ENCODE measurements around the gene TRAF2.

DNA sequence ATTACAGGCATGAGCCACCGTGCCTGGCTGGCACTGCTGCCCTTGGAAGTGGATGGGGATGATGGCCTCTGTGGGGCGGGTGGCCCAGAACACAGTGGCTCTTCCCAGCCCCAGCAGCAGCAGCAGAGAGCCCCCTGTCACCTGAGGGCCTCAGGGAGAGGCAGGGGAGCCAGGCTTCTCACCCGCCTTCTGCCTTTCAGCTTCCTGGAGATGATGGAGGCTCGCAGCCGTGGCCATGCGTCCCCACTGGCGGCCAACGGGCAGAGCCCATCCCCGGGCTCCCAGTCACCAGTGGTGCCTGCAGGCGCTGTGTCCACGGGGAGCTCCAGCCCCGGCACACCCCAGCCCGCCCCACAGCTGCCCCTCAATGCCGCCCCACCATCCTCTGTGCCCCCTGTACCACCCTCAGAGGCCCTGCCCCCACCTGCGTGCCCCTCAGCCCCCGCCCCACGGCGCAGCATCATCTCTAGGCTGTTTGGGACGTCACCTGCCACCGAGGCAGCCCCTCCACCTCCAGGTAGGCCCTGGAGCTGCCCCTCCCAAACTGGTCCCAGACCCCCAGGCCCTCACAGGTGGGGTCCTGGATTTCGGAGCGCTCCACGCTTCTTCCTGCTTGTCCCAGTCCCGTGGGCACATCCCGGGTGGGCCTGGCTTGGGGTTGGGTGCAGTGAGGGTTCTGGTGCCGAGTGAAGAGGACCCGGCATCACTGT, 49.0 kb upstream of the TRAF2 start:
- TF ChIP-seq KDM1A (IDR thresholded peaks at IDR 0.05; ENCODE audit: borderline replicate concordance, low read length), result no peak
- TF ChIP-seq TAF1 (IDR thresholded peaks at IDR 0.05; ENCODE audit: low read depth, low read length), result no peak
- no peak for TF ChIP-seq BCL11A (IDR thresholded peaks at IDR 0.05; ENCODE audit: low read depth in 2 of 2, low read length in 2 of 2)
- TF ChIP-seq RNF2 (IDR thresholded peaks at IDR 0.05; ENCODE audit: borderline replicate concordance, low read depth, low read length, missing control alignments, poor library complexity, severe bottlenecking), result no peak
- TF ChIP-seq CHD7 (IDR thresholded peaks at IDR 0.05; ENCODE audit: insufficient replicate concordance, low read length), result no peak
- TF ChIP-seq RAD21 (IDR thresholded peaks at IDR 0.05 in 1 of 2, conservative IDR thresholded peaks at IDR 0.05 in 1 of 2; ENCODE audit: low read depth in 2 of 2, low read length in 2 of 2), result no peak
- no peak for TF ChIP-seq CTCF (IDR thresholded peaks at IDR 0.05; ENCODE audit: control extremely low read depth in 1 of 3, insufficient read depth in 1 of 3, low read depth in 1 of 3, low read length in 3 of 3)
- TF ChIP-seq SRF (IDR thresholded peaks at IDR 0.05; ENCODE audit: low read depth, low read length), result no peak

Data from H1 (cell line).